Effector memory CD4-positive, alpha-beta T cell (primary cell): ENCODE data around the gene USP32.

Source experiments
- DNase-seq, 3 donors: peaks; one replicate each; pipeline ENCODE4 v3.0.0-alpha.2; 2020
- H3K27ac ChIP-seq: 2 replicates; pipeline ENCODE4 v1.7.0; 2013; ENCODE audit warnings: mild to moderate bottlenecking, low read length, moderate library complexity; ENCODE audit not compliant: insufficient read depth, poor library complexity, severe bottlenecking
- H3K27me3 ChIP-seq: replicated peaks from 2 replicates; pipeline ENCODE4 v1.7.0; 2013; ENCODE audit warnings: mild to moderate bottlenecking, low read length; ENCODE audit not compliant: insufficient read depth, control insufficient read depth, poor library complexity, severe bottlenecking
- H3K36me3 ChIP-seq: 2 replicates; pipeline ENCODE4 v1.7.0; 2013; ENCODE audit warnings: mild to moderate bottlenecking, low read length, moderate library complexity; ENCODE audit not compliant: control insufficient read depth, insufficient read depth
- H3K4me1 ChIP-seq: 2 replicates; pipeline ENCODE4 v1.7.0; 2013; ENCODE audit warnings: low read length, mild to moderate bottlenecking; ENCODE audit not compliant: control insufficient read depth, insufficient read depth, poor library complexity, severe bottlenecking
- H3K4me3 ChIP-seq: 2 replicates; pipeline ENCODE4 v1.7.0; 2013; ENCODE audit warnings: low read length, low read depth, mild to moderate bottlenecking; ENCODE audit not compliant: insufficient read depth, poor library complexity, severe bottlenecking
- H3K9me3 ChIP-seq: 2 replicates; pipeline ENCODE4 v1.7.0; 2013; ENCODE audit warnings: mild to moderate bottlenecking, low read length, moderate library complexity; ENCODE audit not compliant: control insufficient read depth

The USP32 gene

GRCh38 chr17:60163108-60163784 lies 228.7 kb downstream of the USP32 start:
- Histone ChIP-seq H3K27me3 (no peaks in the 10 kb centered on the region), H3K36me3 (no peaks in the 10 kb centered on the region), H3K27ac (no peak overlapping the region)

DNA sequence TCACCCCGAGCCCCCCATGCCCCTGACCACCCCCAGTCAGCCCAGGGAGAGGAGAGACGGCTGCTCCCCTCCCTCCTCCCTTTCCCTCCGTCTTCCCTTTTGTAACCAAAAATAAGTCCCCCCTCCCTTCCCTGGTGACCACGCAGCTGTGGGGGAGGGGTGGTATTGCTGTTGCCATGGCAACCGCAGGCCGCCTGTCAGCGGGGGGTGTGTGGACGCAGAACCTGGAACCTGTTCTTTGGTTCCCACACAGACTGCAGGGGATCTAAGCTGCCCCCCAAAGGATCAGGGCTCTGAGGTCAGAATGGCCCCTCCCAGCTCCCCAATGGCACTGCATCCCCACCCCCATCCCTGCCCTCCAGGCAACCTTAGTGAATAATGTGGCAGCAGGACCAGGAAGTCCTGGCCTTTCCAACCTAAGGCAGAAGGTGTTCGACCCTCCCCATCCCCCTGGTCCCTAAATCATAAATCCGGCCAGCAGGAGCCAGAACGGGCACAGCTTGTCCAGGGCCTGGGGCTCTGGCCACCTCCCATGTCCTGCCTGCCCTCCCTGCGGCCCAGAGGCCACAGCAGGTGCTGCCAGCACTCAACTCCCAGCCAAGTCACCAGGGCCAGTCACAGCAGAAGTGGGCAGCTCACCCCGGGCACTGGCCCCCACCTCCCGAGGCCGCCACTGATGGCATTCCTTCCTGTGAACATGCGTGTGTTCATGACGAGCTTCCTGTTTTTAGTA lies 230.2 kb downstream of the USP32 start:
- no peak overlapping the region for H3K27ac ChIP-seq
- no peak overlapping the region for H3K4me3 ChIP-seq
- H3K9me3 ChIP-seq: no peaks in the 10 kb centered on the region
- no peak for DNase-seq
- H3K36me3 ChIP-seq: no peaks in the 10 kb centered on the region
- H3K4me1 ChIP-seq: peaks cover 6% of the 10 kb centered on the region
- H3K27me3 ChIP-seq: no peaks in the 10 kb centered on the region

More at GRCh38 chr17:60163108-60163784, 228.7 kb downstream of the USP32 start:
- Histone ChIP-seq H3K4me3 (no peak overlapping the region), H3K9me3 (no peaks in the 10 kb centered on the region), H3K4me1 (peaks cover 6% of the 10 kb centered on the region)
- DNase-seq: no peak

DNA sequence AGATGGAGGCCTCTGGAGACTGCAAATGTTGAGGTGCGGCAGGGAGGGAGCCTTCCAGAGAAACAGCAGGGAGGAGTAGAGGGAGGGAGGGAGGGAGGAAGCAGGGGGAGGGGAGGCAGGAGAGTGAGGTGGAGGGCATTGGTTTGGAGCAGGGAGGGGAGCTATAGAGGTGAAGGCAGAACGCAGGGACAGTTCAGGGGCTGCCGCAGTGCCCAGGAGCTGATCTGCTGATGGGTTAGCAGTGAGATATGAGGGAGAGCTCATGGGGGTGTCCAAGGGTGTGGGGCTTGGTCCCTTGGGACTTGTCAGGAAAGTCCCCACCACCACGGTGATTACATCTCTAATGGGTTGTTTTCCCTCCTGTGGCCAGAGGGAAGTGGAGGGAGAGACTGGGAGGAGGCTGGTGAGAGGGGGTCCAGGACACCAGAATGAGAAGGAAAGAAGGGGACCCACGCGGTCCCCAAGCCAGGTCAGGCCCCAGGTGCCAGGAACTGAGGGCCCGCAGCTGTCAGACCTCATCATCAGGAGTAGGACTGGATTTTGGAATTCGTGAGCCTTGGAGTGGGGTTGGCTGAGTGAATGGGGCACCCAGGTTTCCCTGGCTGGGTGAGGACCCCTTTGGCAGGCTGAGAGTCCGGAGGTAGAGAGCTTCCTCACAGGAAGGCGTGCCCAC lies 231.0 kb downstream of the USP32 start:
- H3K4me3 ChIP-seq: no peak overlapping the region
- no peaks in the 10 kb centered on the region for H3K9me3 ChIP-seq
- H3K4me1 ChIP-seq: peaks cover 4% of the 10 kb centered on the region
- H3K27ac ChIP-seq: no peak overlapping the region
- no peaks in the 10 kb centered on the region for H3K27me3 ChIP-seq
- no peak for DNase-seq
- no peaks in the 10 kb centered on the region for H3K36me3 ChIP-seq

GRCh38 chr17:60159479-60159866 lies 232.5 kb downstream of the USP32 start:
- no peaks in the 10 kb centered on the region for H3K27me3 ChIP-seq
- H3K9me3 ChIP-seq: no peaks in the 10 kb centered on the region
- H3K27ac ChIP-seq: no peak overlapping the region
- H3K4me3 ChIP-seq: no peak overlapping the region
- H3K36me3 ChIP-seq: no peaks in the 10 kb centered on the region
- no peaks in the 10 kb centered on the region for H3K4me1 ChIP-seq
- DNase-seq: no peak

- Histone ChIP-seq H3K4me1 (no peaks in the 10 kb centered on the region), H3K27me3 (no peaks in the 10 kb centered on the region), H3K4me3 (no peak overlapping the region), H3K9me3 (no peaks in the 10 kb centered on the region), H3K36me3 (no peaks in the 10 kb centered on the region), H3K27ac (no peak overlapping the region)
- no peak for DNase-seq
These were observed 233.0 kb downstream of the USP32 start for GRCh38 chr17:60158751-60159478.

- Histone ChIP-seq H3K4me1 (no peaks in the 10 kb centered on the region), H3K4me3 (no peak overlapping the region), H3K9me3 (no peaks in the 10 kb centered on the region), H3K36me3 (no peaks in the 10 kb centered on the region), H3K27ac (no peak overlapping the region), H3K27me3 (no peaks in the 10 kb centered on the region)
- no peak for DNase-seq
These were observed 234.4 kb downstream of the USP32 start for GRCh38 chr17:60157487-60158040.

DNA sequence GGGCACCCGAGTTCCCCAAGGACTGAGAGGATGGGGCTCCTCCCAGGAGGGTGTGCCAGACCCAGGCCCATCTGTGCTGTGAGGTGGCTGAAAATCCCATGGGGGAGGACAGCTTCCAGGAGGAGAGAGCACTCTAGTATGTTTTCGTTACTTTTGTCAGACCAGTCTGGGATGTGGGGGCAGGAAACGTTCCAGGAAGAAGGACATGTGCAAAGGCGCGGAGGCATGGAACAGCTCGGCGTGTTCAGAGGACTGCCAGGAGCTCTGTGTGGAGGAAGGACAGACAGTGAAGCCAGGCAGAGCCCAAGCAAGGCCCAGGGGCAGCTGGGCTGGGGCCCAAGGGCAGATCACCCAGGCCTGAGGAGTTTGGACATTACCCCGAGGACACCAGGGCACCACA lies 235.2 kb downstream of the USP32 start:
- Histone ChIP-seq H3K4me3 (no peak overlapping the region), H3K9me3 (no peaks in the 10 kb centered on the region), H3K27ac (no peak overlapping the region), H3K4me1 (no peaks in the 10 kb centered on the region), H3K36me3 (no peaks in the 10 kb centered on the region), H3K27me3 (no peaks in the 10 kb centered on the region)
- no peak for DNase-seq

- H3K36me3 ChIP-seq: no peaks in the 10 kb centered on the region
- no peaks in the 10 kb centered on the region for H3K9me3 ChIP-seq
- no peak for DNase-seq
- H3K4me1 ChIP-seq: peaks cover 7% of the 10 kb centered on the region
- no peak overlapping the region for H3K4me3 ChIP-seq
- no peak overlapping the region for H3K27ac ChIP-seq
- H3K27me3 ChIP-seq: peaks cover 8% of the 10 kb centered on the region
These were observed 236.1 kb downstream of the USP32 start for GRCh38 chr17:60155815-60156214.

DNA sequence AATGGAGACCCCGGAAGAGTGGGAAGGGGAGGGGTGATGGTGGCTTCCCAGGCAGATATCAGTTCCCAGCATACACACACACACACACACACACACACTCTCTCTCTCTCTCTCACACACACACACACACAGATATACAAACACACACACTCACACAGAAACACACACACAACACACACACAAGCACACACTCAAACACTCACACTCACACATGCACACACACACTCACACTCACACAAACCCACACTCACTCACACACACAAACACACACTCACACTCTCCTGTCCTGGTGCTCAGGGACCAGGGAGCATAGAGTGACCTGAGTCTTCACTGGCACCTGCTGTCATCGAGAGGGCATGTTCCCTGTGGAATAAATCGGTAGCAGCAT lies 236.5 kb downstream of the USP32 start:
- Histone ChIP-seq H3K27me3 (peaks cover 12% of the 10 kb centered on the region), H3K4me1 (peaks cover 7% of the 10 kb centered on the region), H3K9me3 (no peaks in the 10 kb centered on the region), H3K27ac (no peak overlapping the region), H3K4me3 (no peak overlapping the region), H3K36me3 (no peaks in the 10 kb centered on the region)
- DNase-seq: no peak
